Liver (tissue), 9 donors: ENCODE data around the gene NKD1. TPM values are rescaled to one million over a fixed set of nuclear protein-coding genes. Genes with fewer than 3 reads are reported as not detected.

Experiments used
- DNase-seq: peaks from one replicate; pipeline ENCODE4 v3.0.0-alpha.2; 2017; ENCODE audit warnings: low spot score
- H3K27ac ChIP-seq, 2 donors: one replicate each; pipeline ENCODE4 v1.7.0; 2013; ENCODE audit warnings: inconsistent platforms in 2 of 2, low read length in 2 of 2, control low read depth in 1 of 2, low read depth in 1 of 2, mild to moderate bottlenecking in 1 of 2
- H3K27me3 ChIP-seq, 4 donors: one replicate each; pipeline versions ENCODE4 v1.6.1 to v1.7.0; 2013; ENCODE audit warnings: low read length in 3 of 4, inconsistent platforms in 1 of 4, mild to moderate bottlenecking in 1 of 4, moderate library complexity in 1 of 4; ENCODE audit not compliant: control insufficient read depth in 4 of 4, insufficient read depth in 4 of 4
- H3K36me3 ChIP-seq, 4 donors: one replicate each; pipeline versions ENCODE4 v1.6.1 to v1.7.0; 2013; ENCODE audit warnings: low read length in 3 of 4, mild to moderate bottlenecking in 3 of 4, low read depth in 1 of 4, moderate library complexity in 1 of 4; ENCODE audit not compliant: control insufficient read depth in 4 of 4, insufficient read depth in 3 of 4
- H3K4me1 ChIP-seq, 4 donors: one replicate each; pipeline versions ENCODE4 v1.6.1 to v1.7.0; 2013; ENCODE audit warnings: low read length in 3 of 4, mild to moderate bottlenecking in 3 of 4, moderate library complexity in 1 of 4; ENCODE audit not compliant: control insufficient read depth in 4 of 4, insufficient read depth in 4 of 4
- H3K4me3 ChIP-seq, 3 donors: one replicate each; pipeline versions ENCODE4 v1.6.1 to v1.7.0; 2013; ENCODE audit warnings: low read length in 3 of 3, control low read depth in 1 of 3, low read depth in 1 of 3, mild to moderate bottlenecking in 1 of 3
- H3K9ac ChIP-seq, 2 donors: one replicate each; pipeline ENCODE4 v1.7.0; 2013; ENCODE audit warnings: low read length in 2 of 2, mild to moderate bottlenecking in 2 of 2, moderate library complexity in 2 of 2, control low read depth in 1 of 2, low read depth in 1 of 2
- H3K9me3 ChIP-seq, 4 donors: one replicate each; pipeline versions ENCODE4 v1.6.1 to v1.7.0; 2013; ENCODE audit warnings: low read length in 3 of 4; ENCODE audit not compliant: control insufficient read depth in 4 of 4
- EGR1 ChIP-seq, 2 donors: IDR thresholded peaks; 2 replicates each; pipeline ENCODE4 v1.6.1; 2016 to 2018; ENCODE audit warnings: antibody characterized with exemption in 2 of 2, low read depth in 2 of 2
- FOXA1 ChIP-seq: IDR thresholded peaks from 2 replicates; pipeline ENCODE4 v1.6.1; 2016; ENCODE audit warnings: antibody characterized with exemption
- FOXA2 ChIP-seq: IDR thresholded peaks from 2 replicates; pipeline ENCODE4 v1.6.1; 2016; ENCODE audit warnings: antibody characterized with exemption
- GABPA ChIP-seq, 2 donors: IDR thresholded peaks in 1 of 2; conservative IDR thresholded peaks in 1 of 2; 2 replicates each; pipeline ENCODE4 v1.6.1; 2016; ENCODE audit warnings: antibody characterized with exemption in 2 of 2, mild to moderate bottlenecking in 1 of 2, moderate library complexity in 1 of 2
- HNF4A ChIP-seq, 2 donors: conservative IDR thresholded peaks; 2 replicates each; pipeline ENCODE4 v1.6.1; 2016; ENCODE audit warnings: antibody characterized with exemption in 2 of 2, mild to moderate bottlenecking in 2 of 2
- HNF4G ChIP-seq: IDR thresholded peaks from 2 replicates; pipeline ENCODE4 v1.6.1; 2016; ENCODE audit warnings: antibody characterized with exemption
- JUND ChIP-seq, 2 donors: IDR thresholded peaks; 2 replicates each; pipeline ENCODE4 v1.6.1; 2016; ENCODE audit warnings: antibody characterized with exemption in 2 of 2
- NR2F2 ChIP-seq: IDR thresholded peaks from 2 replicates; pipeline ENCODE4 v1.6.1; 2016; ENCODE audit warnings: antibody characterized with exemption
- RAD21 ChIP-seq, 2 donors: IDR thresholded peaks; 2 replicates each; pipeline ENCODE4 v1.6.1; 2016; ENCODE audit warnings: antibody characterized with exemption in 2 of 2, mild to moderate bottlenecking in 2 of 2
- REST ChIP-seq: IDR thresholded peaks from 2 replicates; pipeline ENCODE4 v1.6.1; 2016; ENCODE audit warnings: antibody characterized with exemption, mild to moderate bottlenecking
- RXRA ChIP-seq, 2 donors: IDR thresholded peaks; 2 replicates each; pipeline ENCODE4 v1.6.1; 2017 to 2018; ENCODE audit warnings: antibody characterized with exemption in 2 of 2, mild to moderate bottlenecking in 1 of 2
- SP1 ChIP-seq: IDR thresholded peaks from 2 replicates; pipeline ENCODE4 v1.6.1; 2018; ENCODE audit warnings: antibody characterized with exemption, mild to moderate bottlenecking
- TAF1 ChIP-seq: conservative IDR thresholded peaks from 2 replicates; pipeline ENCODE4 v1.6.1; 2016; ENCODE audit warnings: antibody characterized with exemption, mild to moderate bottlenecking
- YY1 ChIP-seq: IDR thresholded peaks from 2 replicates; pipeline ENCODE4 v1.6.1; 2016; ENCODE audit warnings: antibody characterized with exemption, mild to moderate bottlenecking
- WGBS: extraction: QIAGEN DNeasy Blood & Tissue Kit; methylation state at CpG from one replicate; pipeline ENCODE4 v1.1.7; 2013; 5-methylcytosine and 5-hydroxymethylcytosine counted together
- polyA plus RNA-seq, 2 donors: library from polyadenylated mRNA; stranded (reverse) in 1 of 2; unstranded in 1 of 2; fragments of 200-250 nt in 1 of 2; fragments of >200 nt in 1 of 2; fragmentation: Nextera tagmentation in 1 of 2; extraction: Ambion mirVana in 1 of 2; gene quantifications; one replicate each; pipeline versions ENCODE4 v1.2.1 to v1.2.3, GENCODE V29; 2013 to 2015
- total RNA-seq, 2 donors: library from RNA; depleted of rRNA; stranded (reverse); fragments of >200 nt; gene quantifications; one replicate each; pipeline ENCODE4 v1.2.3, GENCODE V29; 2014
- TF ChIP-seq, protein P1 (sequence below): IDR thresholded peaks from 2 replicates; pipeline ENCODE4 v1.6.1; 2016; ENCODE audit warnings: antibody characterized with exemption
- donor health status: healthy.
- donor health status: healthy.
- donor health status: healthy.
- donor health status: healthy.
- donor health status: healthy.

Gene NKD1
- total and polyA plus RNA-seq, 4 donors: 0.28 to 3.5 (median 0.85) TPM

GRCh38 chr16:50572700-50573099, 24.5 kb downstream of the NKD1 start:
- no peak overlapping the region for H3K27ac ChIP-seq
- no peaks in the 10 kb centered on the region for H3K9me3 ChIP-seq
- no peaks in the 10 kb centered on the region for H3K4me1 ChIP-seq
- no peaks in the 10 kb centered on the region for H3K36me3 ChIP-seq
- no peaks in the 10 kb centered on the region for H3K27me3 ChIP-seq
- no peak for DNase-seq
- H3K9ac ChIP-seq: no peak overlapping the region
- no peak overlapping the region for H3K4me3 ChIP-seq
- WGBS: 85% methylated on average over 7 of the region's 7 CpGs
- no peak for TF ChIP-seq TAF1
- TF ChIP-seq RAD21 (IDR thresholded peaks at IDR 0.05): no peak
- no peak for TF ChIP-seq RXRA (IDR thresholded peaks at IDR 0.05)
- TF ChIP-seq EGR1 (IDR thresholded peaks at IDR 0.05; ENCODE audit: low read depth in 2 of 2): no peak
- no peak for TF ChIP-seq SP1
- no peak for TF ChIP-seq GABPA (IDR thresholded peaks at IDR 0.05 in 1 of 2, conservative IDR thresholded peaks at IDR 0.05 in 1 of 2)

DNA sequence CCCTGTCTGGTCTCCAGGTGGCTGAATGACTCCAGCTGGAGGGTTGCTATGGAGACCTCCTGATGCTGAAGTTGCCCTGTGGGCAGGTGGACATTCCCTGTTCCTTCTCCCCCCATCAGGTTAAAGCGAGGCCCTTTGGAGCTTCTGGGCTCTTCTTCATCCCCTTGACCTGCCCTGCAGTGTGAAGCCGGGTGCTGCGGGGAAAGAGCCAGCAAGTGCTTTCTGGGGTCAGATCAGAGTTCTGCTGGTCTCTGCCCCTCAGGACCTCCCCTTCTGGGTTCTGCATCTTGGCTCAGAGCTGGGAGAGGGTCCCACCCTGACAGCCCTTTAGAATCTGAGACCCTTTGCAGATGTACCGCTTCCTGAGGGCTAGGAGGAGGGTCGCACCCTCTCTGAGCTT, 25.1 kb downstream of the NKD1 start:
- Histone ChIP-seq H3K36me3 (no peaks in the 10 kb centered on the region), H3K4me3 (no peak overlapping the region), H3K4me1 (no peaks in the 10 kb centered on the region), H3K9me3 (no peaks in the 10 kb centered on the region), H3K27ac (no peak overlapping the region), H3K9ac (no peak overlapping the region), H3K27me3 (no peaks in the 10 kb centered on the region)
- WGBS: 93% methylated on average over 5 of the region's 5 CpGs
- DNase-seq: no peak
- TF ChIP-seq FOXA2 (no peak), REST (no peak), HNF4A (conservative IDR thresholded peaks at IDR 0.05) (no peak), RAD21 (IDR thresholded peaks at IDR 0.05) (no peak), EGR1 (IDR thresholded peaks at IDR 0.05; ENCODE audit: low read depth in 2 of 2) (no peak), RXRA (IDR thresholded peaks at IDR 0.05) (no peak), NR2F2 (no peak), JUND (IDR thresholded peaks at IDR 0.05) (no peak), FOXA1 (no peak), YY1 (no peak), HNF4G (no peak)
- TF ChIP-seq, protein P1, sequence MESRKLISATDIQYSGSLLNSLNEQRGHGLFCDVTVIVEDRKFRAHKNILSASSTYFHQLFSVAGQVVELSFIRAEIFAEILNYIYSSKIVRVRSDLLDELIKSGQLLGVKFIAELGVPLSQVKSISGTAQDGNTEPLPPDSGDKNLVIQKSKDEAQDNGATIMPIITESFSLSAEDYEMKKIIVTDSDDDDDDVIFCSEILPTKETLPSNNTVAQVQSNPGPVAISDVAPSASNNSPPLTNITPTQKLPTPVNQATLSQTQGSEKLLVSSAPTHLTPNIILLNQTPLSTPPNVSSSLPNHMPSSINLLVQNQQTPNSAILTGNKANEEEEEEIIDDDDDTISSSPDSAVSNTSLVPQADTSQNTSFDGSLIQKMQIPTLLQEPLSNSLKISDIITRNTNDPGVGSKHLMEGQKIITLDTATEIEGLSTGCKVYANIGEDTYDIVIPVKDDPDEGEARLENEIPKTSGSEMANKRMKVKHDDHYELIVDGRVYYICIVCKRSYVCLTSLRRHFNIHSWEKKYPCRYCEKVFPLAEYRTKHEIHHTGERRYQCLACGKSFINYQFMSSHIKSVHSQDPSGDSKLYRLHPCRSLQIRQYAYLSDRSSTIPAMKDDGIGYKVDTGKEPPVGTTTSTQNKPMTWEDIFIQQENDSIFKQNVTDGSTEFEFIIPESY: no peak
